DMS53 (cell line): Measurements from ENCODE around the gene INSL3.
A peak's percentile ranks its signal among the peaks of the same experiment; 100 is the strongest.

Experiments used
- DNase-seq: peaks from one replicate; lab custom pipeline; 2025; lab: John Stamatoyannopoulos, UW

The INSL3 gene

GRCh38 chr19:17846146-17846545, 24.8 kb upstream of the INSL3 start:
- no peak for DNase-seq

- DNase-seq, result no peak
Measured at GRCh38 chr19:17843908-17844490, 22.7 kb upstream of the INSL3 start.

- no peak for DNase-seq
Measured at GRCh38 chr19:17843292-17843827, 22.0 kb upstream of the INSL3 start.

GRCh38 chr19:17842663-17843291, 21.5 kb upstream of the INSL3 start:
- DNase-seq, result no peak

GRCh38 chr19:17841810-17842662, 20.7 kb upstream of the INSL3 start:
- DNase-seq, result peak; percentile 91

GRCh38 chr19:17841371-17841809, 20.1 kb upstream of the INSL3 start:
- DNase-seq, result peak; percentile 79

- DNase-seq, result no peak
Measured at GRCh38 chr19:17840019-17840418, 18.7 kb upstream of the INSL3 start.

- no peak for DNase-seq
Measured at GRCh38 chr19:17837972-17838371, 16.7 kb upstream of the INSL3 start.

GRCh38 chr19:17836530-17836929, 15.2 kb upstream of the INSL3 start:
- DNase-seq, result no peak

GRCh38 chr19:17835182-17836006, 14.1 kb upstream of the INSL3 start:
- DNase-seq, result peak; percentile 64

- no peak for DNase-seq
Measured at GRCh38 chr19:17834350-17835181, 13.2 kb upstream of the INSL3 start.

GRCh38 chr19:17832443-17833208, 11.3 kb upstream of the INSL3 start:
- no peak for DNase-seq

GRCh38 chr19:17831419-17831888, 10.1 kb upstream of the INSL3 start:
- DNase-seq, result peak; percentile 72

GRCh38 chr19:17830567-17831418, 9.5 kb upstream of the INSL3 start:
- peak; percentile 93 for DNase-seq

- peak; percentile 88 for DNase-seq
Measured at GRCh38 chr19:17829855-17830566, 8.7 kb upstream of the INSL3 start.

- DNase-seq, result no peak
Measured at GRCh38 chr19:17826508-17827056, 5.3 kb upstream of the INSL3 start.

- no peak for DNase-seq
Measured at GRCh38 chr19:17824339-17824738, 3.0 kb upstream of the INSL3 start.
